ENCODE data around the gene CENPX.
"Not testable (repeated sequence)": the region's sequence is repeated elsewhere in the genome, so short reads cannot be mapped to it uniquely, and the experiment has no call there.

CENPX gene

DNA sequence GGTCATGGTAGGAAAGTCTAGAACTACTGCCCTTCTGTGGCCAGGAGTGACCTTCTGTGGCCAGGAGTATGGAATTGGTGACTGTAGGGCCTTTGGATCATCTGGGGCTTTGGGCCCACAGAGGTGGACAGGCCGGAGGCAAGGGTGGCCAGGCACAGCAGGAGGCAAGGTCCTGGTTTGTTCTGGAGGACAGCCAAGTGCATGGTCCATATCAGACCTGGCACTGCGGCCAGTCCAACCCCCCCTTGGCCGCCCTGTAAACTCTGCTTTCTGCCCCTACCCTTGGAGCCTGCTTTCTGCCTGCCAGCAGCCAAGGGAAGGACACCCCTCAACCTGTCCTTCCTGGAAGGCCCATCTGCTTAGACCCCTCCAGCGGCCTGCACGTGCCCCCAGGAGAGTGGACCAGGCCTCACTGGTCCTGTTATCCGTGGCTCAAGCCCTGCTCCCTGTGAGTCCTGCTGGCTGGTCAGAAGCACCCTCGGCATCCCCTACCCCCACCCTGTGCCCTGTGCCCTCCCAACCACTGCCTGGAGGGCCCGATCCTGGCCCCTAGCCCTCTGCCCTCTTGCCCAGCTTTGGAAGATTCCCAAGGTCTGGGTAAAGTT lies 17.1 kb upstream of the CENPX start:
- no peak for DNase-seq (ENCODE audit: low read depth in 2 of 2)

GRCh38 chr17:82038796-82039409 lies 16.2 kb upstream of the CENPX start:
- DNase-seq (ENCODE audit: low read depth in 2 of 2), result not testable (repeated sequence)

DNA sequence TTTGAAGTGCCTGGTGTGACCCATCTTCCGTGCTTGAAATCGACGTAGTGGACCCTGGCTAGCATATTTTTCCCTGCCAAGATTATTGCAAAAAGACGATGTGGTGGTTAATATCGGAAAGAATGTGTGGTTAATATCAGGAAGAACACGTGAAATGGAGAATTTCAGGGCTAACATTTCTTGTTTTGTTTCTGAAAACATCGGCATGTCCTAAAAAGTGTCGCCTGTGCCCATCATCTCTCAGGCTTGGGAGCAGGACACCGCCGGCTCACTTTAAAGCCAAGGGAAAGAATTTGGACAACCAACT lies 15.2 kb upstream of the CENPX start:
- no peak for DNase-seq (ENCODE audit: low read depth in 2 of 2)

DNA sequence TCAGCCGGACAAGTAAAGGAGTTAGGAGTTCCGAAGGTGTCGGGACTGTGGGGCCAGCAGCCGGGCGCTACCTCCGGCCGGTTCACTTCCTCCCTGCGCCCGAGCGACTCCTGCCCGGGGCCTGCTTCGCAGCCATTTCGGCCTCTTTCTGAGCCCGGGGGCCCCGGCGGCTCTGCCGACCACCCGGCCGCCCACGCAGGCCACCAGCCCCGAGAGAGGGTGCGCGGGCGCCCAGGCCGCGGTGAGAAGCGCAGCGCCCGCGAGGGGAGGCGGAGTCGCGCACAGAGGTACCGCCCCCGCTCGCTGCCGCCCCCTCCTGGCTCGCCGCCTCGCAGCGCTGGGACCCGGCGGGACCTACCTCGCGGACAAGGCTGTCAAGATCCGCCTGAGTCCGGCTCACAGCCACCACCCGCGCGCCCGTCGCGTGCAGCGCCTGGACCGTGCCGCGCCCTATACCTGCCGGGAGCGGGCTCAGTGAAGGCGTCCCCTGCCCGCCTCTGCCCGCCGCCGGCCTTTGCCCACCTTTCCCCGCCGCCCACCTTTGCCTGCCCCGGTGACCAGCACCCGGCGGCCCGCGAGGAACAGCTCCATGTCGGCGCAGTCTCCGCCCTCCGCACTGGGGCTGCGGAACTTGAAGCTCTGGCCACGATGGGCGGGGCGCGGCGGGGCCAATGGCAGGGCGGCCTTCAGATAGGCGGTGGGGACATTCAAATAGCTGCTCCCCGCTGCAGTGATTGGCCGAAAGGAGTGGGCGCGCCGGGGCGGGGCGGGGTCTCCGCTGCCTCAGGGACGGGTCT lies 14.6 kb upstream of the CENPX start, which contains the start of gene DCXR:
TSS of gene DCXR (minus strand) at position 606 of the 797 bp plus-strand sequence. CDS start at position 591, 15 bp downstream.
- DNase-seq (ENCODE audit: low read depth in 2 of 2), result peak; percentile 91 to 95

DNA sequence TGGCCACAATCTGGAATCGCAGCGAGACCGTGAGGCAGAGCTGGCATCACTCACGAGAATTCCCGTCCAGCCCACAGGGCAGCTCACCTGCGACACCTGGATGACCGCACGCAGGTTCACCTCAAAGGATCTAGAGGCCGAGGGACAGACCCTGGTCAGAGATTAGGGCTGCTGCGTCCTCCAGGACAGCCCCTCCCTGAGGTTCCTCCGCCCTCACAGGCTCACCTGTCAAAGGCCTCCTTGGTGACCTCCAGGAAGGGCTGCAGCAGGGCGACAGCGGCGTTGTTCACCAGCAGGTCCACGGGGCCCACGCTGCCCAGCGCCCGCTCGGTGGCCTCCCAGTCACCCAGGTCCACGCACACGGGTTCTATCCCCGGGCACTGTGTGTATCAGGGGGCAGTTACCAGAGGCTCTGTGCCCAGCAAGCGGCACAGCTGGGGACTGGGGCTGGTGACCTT lies 14.0 kb upstream of the CENPX start:
- DNase-seq (ENCODE audit: low read depth in 2 of 2), result no peak

- DNase-seq (ENCODE audit: low read depth in 2 of 2), result no peak
These were observed 13.4 kb upstream of the CENPX start for GRCh38 chr17:82035956-82036633.

GRCh38 chr17:82035488-82035887 lies 12.8 kb upstream of the CENPX start:
- no peak for DNase-seq (ENCODE audit: low read depth in 2 of 2)

DNA sequence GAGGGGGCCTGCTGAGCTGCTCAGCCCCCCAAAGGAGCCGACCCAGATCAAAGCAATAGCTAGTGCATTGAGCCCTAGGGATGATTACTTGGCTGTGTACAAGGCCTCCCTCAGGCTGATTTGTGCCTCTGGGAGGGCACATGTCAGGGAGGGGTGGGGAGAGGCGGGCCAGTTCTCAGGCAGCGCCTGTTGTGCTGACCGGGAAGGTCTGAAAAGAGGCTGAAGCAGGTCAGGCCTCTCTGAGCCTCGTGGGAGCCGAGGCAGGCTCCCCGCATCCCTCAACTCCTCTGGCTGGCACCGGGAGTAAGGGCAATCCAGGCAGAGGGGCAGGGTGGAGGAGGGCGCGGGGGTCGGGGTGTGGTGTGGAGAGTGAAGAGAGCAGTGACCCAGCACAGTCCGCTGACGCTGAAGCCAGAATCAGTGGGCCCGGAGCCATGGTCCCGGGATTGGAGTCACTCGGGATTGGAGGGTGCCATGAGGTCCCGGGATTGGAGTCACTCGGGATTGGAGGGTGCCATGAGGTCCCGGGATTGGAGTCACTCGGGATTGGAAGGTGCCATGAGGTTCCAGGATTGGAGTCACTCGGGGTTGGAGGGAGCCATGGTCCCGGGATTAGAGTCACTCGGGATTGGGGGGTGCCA lies 11.8 kb upstream of the CENPX start:
- no peak for DNase-seq (ENCODE audit: low read depth in 2 of 2)

GRCh38 chr17:82033359-82034085 lies 10.8 kb upstream of the CENPX start:
- no peak for DNase-seq (ENCODE audit: low read depth in 2 of 2)

- peak in 1 of 2 donors; percentile 55 for DNase-seq (ENCODE audit: low read depth in 2 of 2)
These were observed 9.4 kb upstream of the CENPX start for GRCh38 chr17:82031885-82032627.

- DNase-seq (ENCODE audit: low read depth in 2 of 2), result no peak
These were observed 8.7 kb upstream of the CENPX start, which contains the start of gene RAC3 for GRCh38 chr17:82031303-82031884. Gene RAC3 (plus strand): TSS chr17:82031678. CDS start chr17:82031762, 84 bp downstream.

GRCh38 chr17:82030470-82031302 lies 8.0 kb upstream of the CENPX start:
- peak; percentile 69 to 83 for DNase-seq (ENCODE audit: low read depth in 2 of 2)

- no peak for DNase-seq (ENCODE audit: low read depth in 2 of 2)
These were observed 7.4 kb upstream of the CENPX start for GRCh38 chr17:82029990-82030469.

GRCh38 chr17:82029391-82029790 lies 6.7 kb upstream of the CENPX start:
- no peak for DNase-seq (ENCODE audit: low read depth in 2 of 2)

DNA sequence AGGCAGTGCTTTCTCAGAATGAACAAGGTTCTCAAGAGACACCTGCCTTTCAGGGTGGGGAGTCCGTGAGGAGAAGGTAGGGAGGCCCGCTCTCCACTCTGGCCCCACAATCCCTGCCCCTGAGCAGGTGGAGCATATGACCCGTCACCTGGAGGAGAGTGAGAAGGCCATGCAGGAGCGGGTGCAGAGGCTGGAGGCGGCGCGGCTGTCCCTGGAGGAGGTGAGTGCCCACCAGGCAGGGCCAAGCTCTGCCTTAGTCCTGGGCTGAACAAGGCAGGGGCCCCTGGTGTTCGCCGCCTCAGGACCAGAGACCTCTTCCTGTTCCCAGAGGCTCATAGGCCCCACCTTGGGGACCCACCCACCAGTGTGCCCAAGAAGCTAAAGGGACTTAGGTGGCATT lies 6.3 kb upstream of the CENPX start:
- no peak for DNase-seq (ENCODE audit: low read depth in 2 of 2)

DNA sequence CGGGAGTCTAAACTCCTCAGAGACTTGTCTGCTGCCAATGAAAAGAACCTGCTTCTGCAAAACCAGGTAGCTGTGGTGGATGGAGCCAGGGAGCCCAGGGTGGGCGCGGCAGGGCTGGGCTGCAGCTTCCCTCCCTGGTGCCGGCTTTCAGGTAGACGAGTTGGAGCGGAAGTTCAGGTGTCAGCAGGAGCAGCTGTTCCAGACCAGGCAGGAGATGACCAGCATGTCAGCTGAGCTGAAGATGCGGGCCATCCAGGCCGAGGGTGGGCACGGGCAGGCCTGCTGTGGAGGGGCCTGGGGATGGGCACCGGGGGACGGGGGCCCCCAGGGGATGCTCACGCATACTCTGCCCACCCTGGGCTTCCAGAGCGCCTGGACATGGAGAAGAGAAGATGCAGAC lies 5.6 kb upstream of the CENPX start:
- DNase-seq (ENCODE audit: low read depth in 2 of 2), result no peak

DNA sequence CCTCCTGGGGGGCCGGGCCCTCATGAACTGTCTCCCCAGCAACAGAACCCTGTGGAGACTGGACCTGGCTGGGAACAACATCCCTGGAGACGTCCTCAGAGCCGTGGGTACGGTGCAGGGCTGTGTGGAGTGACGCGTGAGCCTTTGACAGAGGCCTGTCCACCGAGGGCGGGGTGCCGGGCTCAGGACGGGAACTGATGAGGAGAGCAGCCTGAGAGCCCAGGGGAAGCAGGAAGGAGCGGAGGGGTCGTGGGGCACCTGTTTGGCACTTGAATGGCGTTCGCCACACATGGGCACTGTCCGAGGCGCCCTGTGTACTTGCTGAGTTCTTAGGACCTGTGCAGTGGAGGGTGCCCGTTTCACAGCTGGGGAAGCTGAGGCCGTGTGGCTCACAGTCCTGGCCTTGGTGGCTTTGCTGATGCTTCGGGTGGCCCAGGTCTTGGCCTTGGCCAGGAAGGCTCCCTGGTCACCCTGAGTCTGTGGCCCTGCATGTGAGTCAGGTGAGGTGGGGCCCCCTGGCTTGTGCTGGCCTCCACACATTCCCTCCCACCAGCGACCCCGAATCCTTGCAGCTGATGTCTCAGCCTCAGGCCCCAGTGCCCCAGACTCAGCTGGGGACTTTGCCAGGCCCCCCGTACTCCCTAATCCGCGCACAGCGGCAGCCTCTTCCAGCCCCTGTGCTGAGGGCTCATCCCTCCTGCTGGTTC lies 2.9 kb upstream of the CENPX start:
- DNase-seq (ENCODE audit: low read depth in 2 of 2), result no peak

DNA sequence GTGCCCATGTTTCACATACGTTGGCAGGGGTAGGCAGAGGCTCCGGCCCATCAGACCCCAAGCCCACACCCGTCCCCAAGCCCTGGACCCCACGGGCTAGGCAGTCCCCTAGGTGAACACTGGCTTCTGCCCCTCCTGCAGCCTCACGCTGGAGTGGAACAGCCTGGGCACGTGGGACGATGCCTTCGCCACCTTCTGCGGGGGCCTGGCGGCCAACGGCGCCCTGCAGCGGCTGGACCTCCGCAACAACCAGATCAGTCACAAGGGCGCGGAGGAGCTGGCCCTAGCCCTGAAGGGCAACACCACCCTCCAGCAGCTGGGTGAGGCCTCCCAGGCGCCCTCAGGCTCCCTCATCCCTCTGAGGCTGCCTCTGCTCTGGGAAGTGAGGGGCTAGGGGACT lies 2.2 kb upstream of the CENPX start:
- DNase-seq (ENCODE audit: low read depth in 2 of 2), result no peak

Measured in stimulated activated CD4-positive, alpha-beta T cell treated with anti-CD3 and anti-CD28 coated beads, Interleukin-15, amount 100 ng/mL, for 48 hours (primary cell).